NOMO-1 treated with DMSO at 0.1 percent for 48 hours (cell line): ENCODE data around the gene BOD1.

Source experiments
- DNase-seq: peaks from one replicate; lab custom pipeline; 2025; ENCODE audit not compliant: unreplicated experiment; lab: John Stamatoyannopoulos, UW

BOD1 gene

DNA sequence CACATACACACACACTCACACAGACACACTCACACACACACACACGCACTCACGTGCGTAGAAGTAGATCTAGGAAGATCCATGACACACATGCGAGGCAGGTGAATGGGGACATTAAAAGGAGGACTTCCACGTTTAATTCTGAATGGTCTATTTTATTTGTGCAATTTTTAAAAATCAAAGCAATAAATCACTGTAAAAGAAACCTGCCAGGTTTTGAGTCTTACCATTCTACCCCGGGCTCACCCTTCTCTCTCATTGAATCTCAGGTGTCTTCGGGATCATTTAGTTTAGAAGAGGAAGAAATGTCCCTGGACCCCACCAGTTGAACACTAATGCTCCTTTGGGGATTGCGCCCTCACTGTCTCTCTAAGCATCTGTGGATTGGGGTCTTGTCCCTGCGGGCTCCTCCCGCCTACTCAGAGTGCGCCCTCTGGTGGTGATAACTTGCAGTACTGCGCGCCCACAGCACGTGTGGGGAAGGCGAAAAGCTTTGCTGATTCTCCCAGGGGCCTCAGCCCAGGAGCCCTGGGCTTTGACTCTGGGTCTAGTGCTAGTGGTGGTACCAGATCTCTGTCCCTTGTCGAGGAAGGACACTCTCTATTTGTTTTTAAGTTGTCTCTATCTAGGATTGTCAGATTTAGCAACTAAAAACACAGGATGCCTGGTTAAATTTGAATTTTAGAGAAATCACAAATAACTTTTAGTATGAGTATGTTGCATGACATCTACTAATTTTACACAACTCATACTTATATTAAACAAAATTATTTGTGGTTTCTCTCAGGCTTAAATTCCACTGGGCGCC lies 34.8 kb downstream of the BOD1 start:
- no peak for DNase-seq

DNA sequence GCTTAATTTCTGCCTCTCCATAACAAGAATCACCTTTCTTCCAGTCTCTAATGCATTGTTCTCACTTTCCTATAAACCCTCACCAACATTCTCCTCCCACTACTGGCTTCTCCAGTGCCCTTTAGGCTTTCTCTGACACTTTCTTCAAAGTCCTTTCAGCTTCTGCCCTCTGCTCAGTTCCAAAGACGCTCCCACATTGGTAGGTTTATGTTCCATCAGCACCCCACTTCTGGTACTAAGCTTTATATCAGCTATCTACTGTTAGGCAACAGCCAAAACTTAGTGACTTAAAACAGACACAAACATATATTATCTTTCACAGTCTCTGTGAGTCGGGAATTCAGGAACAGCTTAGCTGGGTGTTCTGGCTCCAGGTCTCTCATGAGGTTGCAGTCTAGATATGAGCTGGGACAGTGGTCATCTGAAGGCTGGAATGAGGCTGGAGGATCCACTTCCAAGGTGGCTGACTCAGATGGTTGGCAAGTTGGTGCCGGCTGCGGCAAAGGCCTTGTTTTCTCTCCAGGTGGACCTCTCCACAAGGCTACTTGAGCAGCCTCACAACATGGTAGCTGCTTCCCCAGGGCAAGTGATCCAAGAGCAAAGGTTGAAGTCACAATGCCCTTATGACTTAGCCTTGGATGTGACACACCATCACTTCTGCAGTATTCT lies 37.4 kb downstream of the BOD1 start:
- DNase-seq = no peak

DNA sequence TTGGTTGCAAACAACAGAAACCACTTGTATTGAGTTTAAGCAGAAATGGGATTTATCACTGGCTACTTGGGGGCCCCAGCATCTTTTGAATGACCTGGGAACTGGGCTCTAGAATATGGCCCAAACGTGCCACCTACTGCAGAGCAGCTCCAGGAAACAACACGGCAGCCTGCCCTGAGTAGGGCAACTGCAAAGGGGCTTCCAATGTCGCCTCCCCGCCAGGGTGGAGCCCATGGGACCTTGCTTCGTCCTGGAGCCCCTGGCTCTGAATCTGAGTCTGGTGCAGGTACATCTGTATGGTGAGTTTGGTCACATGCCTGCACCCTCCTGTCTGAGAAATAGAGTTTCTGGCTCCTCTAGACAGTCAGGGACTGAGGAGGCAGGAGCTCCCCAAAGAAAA lies 38.6 kb downstream of the BOD1 start:
- DNase-seq = no peak

- no peak for DNase-seq
These were observed 39.3 kb downstream of the BOD1 start for GRCh38 chr5:173577166-173577565.

DNA sequence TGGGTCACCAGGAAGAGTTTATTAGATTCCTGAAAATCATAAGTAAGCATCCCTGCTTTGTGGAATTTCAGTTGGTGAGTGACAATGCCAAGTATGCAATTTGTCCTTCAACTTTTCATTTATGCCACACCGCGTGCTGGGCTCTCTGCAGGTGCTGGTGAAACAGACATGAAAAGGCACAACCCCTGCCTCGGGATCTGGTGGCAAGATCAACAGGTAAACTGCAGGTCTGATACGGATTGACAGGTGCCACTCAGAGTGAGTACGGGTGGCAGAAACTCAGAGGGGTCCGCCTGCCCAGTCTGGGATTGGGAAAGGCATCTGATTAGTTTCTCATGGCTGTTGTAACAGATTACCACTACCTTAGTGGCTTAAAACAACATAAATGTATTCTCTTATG lies 40.5 kb downstream of the BOD1 start:
- DNase-seq = no peak

DNA sequence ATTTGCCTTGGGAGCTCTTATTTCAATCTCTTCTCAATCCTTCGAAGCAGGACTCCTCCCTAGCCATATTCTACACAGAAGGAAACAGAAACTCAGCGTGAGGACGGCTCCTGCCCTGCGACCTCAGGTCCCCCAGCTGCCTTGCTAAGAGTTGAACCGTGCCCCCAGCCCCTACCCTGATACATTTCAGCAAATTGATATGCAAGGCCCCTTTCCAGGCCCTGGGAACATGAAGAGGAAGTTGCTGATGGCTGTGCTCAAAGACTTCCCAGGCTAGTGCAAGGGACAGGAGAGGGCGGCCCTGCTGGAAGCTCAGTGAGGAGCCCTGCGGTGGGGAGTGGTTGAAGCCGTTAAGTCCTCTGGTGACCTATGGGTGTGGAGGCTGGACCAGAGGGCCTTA lies 41.5 kb downstream of the BOD1 start:
- DNase-seq = no peak

- peak; percentile 14 for DNase-seq
These were observed 43.1 kb downstream of the BOD1 start for GRCh38 chr5:173573126-173573960.

- no peak for DNase-seq
These were observed 43.9 kb downstream of the BOD1 start for GRCh38 chr5:173572431-173573125.

GRCh38 chr5:173570321-173571090 lies 45.9 kb downstream of the BOD1 start:
- no peak for DNase-seq

DNA sequence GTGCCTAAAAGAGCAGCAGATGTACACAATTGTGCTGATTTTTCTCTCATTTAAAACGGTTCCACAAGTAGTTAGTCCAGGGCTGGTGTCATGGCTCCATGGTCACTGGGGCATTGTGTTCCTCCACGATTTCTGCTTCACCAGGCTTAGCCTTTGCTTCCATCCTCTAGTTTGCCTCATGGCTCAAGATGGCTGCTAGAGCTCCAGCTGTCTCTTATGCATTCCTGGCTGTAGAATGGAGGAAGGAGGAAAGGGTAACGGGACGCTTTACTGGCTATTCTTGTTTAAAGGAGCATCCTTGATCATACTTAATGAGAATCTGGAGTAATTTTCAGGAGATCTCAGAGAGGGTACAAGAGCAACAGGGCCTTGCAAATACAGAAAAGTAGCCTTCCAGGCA lies 47.7 kb downstream of the BOD1 start:
- no peak for DNase-seq

- DNase-seq = no peak
These were observed 48.3 kb downstream of the BOD1 start for GRCh38 chr5:173568128-173568527.

- DNase-seq = no peak
These were observed 48.9 kb downstream of the BOD1 start for GRCh38 chr5:173567548-173567947.

- DNase-seq = no peak
These were observed 50.9 kb downstream of the BOD1 start for GRCh38 chr5:173565491-173566072.

DNA sequence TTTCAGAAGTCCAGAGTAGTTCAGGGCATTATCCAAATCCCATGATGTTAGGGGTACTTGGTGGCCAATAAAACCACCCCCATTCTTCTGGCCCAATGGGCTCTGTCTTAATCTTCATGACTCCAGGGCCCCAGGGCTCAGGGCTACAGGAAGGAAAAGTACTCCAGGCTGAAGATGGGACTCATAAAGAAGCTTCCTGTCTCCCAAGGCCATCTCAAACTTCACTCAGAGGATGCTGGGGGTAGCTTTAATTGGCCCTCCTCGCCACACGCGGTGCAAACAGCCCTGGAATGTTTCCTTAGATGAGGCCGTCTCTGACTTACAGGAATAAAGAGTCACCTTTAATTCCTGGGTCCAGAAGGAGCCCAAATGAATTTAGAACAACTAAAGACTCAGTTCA lies 52.3 kb downstream of the BOD1 start:
- no peak for DNase-seq

- DNase-seq = no peak
These were observed 53.2 kb downstream of the BOD1 start for GRCh38 chr5:173563246-173563645.

GRCh38 chr5:173562451-173562850 lies 54.0 kb downstream of the BOD1 start:
- DNase-seq = no peak
